Epithelial cell of prostate (primary cell): ENCODE measurements around the gene SYNE3.
"Not testable (repeated sequence)": the region's sequence is repeated elsewhere in the genome, so short reads cannot be mapped to it uniquely, and the experiment has no call there.

Source experiments
- DNase-seq: peaks from one replicate; pipeline ENCODE4 v3.0.0-alpha.2; 2011; ENCODE audit warnings: low read depth, low spot score
- H3K27ac ChIP-seq: fragments of 450-650 bp; 2 replicates; pipeline ENCODE4 v1.5.1; 2017; ENCODE audit warnings: mild to moderate bottlenecking

SYNE3 gene

GRCh38 chr14:95510344-95510743, 6.1 kb downstream of the SYNE3 start:
- DNase-seq, H3K27ac ChIP-seq: not testable (repeated sequence)

DNA sequence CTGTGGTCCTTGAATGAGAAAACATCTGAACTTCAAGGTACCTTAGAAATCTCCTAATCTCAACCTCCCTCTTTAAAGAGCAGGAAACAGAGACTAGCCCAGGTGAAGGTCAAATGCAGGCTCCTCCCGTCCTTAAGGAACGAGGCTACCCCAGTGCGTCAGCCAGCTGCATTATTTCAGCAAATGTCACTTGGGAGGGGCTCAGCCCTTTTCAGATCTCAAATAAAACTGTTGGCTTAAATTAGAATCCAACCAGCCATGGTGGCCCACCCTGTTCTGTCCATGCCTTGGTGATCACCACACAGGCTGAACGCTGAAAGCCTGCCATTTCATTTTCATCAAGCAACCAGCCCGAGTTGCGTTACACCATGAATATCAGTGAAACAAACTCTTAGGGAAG, 7.0 kb downstream of the SYNE3 start:
- DNase-seq: no peak
- no peak overlapping the region for H3K27ac ChIP-seq

- no peak for DNase-seq
- H3K27ac ChIP-seq: no peak overlapping the region
Observed at GRCh38 chr14:95508377-95508776, 8.1 kb downstream of the SYNE3 start.

DNA sequence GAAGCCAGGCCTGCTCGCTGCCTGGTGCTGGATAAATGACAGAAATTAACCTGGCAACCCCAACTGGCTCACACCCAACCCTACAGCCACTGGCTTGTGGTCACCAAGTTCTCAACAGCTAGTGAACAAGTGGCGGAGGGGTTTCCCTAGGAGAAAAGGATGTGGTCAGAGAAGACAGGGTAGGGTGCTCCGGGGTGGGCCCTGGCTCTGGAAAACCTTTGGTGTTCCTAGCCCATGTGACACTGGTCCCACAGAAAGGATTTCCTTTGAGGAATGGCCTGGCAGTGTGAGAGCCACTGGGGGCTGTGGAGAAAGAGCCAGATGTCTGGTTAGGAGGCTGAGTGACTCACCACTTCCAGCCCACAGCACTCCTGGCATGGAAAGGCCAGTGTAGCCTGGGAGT, 8.7 kb downstream of the SYNE3 start:
- peak overlapping the region; percentile 56 for H3K27ac ChIP-seq
- no peak for DNase-seq

- peak overlapping the region; percentile 56 for H3K27ac ChIP-seq
- DNase-seq: peak; percentile 89
Observed at GRCh38 chr14:95507174-95507573, 9.3 kb downstream of the SYNE3 start.

DNA sequence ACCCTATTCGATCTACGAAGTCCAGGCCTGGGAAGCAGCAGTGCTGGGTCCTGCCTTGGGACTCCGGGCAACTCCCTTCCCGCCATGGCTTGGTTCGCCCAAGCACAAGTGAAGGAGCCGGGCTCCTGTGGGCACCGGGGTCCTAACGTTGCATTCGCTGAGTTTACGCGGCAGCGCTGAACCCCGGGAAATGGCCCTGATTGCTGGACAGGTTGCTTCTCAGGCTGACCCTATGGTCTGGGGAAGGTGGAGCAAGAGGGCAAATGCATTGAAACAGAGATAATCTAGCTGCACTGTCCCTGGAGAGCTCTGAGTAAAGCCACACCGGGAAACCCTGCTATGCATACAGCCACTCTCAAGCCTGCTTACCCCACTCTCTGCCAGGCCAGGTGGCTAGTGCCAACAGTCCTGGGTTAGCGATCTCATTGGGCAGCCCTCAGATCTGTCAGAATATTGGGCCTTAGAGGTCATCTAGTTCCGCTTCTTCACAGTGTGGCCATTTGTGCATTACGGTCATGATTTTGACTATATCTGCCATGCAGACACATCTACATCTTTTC, 11.3 kb downstream of the SYNE3 start:
- DNase-seq: no peak
- H3K27ac ChIP-seq: no peak overlapping the region

GRCh38 chr14:95504135-95505029, 12.1 kb downstream of the SYNE3 start:
- no peak for DNase-seq
- no peak overlapping the region for H3K27ac ChIP-seq

DNA sequence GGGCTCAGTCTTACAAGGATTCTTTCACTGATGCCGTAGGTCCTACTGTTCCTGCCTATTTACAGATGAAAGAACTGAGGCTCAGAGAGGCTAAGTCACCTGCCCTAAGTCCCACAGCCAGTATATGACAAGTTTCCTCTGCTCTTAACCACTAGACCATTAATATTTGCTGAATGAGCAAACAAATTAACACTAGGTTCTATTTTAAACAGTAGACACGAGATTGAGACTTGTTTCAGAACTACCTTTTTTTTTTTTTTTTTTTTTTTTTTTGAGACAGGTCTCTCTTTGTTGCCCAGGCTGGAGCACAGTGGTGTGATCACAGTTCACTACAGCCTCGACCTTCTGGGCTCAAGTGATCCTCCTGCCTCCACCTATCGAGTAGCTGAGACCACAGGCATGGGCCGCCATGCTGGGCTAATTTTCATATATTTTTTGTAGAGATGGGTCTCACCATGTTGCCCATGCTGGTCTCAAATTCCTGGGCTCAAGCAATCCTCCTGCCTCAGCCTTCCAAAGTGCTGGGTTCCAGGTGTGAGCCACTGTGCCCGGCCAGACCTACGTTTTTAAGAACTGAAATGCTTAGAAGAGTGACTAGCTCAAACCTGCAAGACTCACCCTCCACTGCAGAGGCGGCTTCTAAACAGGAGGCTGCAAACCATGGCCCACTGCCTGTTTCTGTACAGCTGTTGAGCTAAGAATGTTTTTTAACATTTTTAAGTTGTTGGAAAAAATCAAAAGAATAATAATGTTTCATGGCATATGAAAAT, 12.9 kb downstream of the SYNE3 start:
- no peak overlapping the region for H3K27ac ChIP-seq
- DNase-seq: no peak

DNA sequence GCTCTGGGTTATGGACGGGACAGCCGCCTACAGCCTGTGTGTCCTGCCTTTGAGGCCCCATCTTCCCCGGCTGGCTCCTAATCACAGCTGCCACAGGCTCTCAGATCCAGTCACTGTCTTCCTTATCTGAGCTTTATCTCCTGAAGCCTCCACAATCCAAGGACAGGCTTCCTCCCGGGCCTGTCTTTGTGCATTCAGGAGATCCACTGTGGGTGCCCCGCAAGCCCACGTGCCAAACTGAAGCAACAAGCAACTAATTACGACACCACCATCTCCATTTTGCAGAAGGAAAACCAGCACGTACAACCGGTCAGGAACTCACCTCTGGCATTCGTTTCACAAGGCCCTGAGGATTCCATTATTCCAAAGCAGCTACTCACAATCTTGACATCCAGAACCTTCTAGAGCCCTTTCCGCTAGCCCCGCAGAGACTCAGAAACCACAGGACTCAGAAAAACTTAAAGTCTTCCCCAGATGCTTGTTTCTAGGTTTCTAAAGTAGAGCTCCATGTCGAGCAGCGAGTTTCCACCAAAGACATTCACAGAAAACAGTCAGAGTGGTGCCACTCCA, 14.0 kb downstream of the SYNE3 start:
- DNase-seq: no peak
- H3K27ac ChIP-seq: no peak overlapping the region

GRCh38 chr14:95500772-95501401, 15.6 kb downstream of the SYNE3 start:
- DNase-seq: peak; percentile 20
- no peak overlapping the region for H3K27ac ChIP-seq

- no peak overlapping the region for H3K27ac ChIP-seq
- no peak for DNase-seq
Observed at GRCh38 chr14:95500201-95500681, 16.2 kb downstream of the SYNE3 start.

DNA sequence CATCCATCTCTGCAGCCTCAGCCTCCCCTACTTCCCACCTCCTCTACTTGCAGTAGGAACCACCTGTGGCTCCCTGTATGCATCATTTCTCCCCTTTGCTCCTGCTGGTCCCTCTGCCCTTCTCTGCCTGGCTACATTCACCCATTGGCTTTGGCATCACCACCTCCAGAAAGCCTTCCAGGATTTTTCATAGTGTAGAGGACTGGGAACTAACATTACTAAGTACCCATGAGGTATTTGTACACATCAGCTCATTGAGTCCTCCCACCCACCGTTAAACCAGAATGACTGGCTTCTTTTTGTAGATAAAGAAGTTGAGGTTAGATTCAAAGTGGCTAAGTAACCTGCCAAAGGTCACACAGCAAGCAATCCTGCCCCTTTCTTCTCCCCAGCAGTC, 17.1 kb downstream of the SYNE3 start:
- H3K27ac ChIP-seq: no peak overlapping the region
- DNase-seq: no peak

GRCh38 chr14:95498622-95499353, 17.7 kb downstream of the SYNE3 start:
- no peak for DNase-seq
- no peak overlapping the region for H3K27ac ChIP-seq

DNA sequence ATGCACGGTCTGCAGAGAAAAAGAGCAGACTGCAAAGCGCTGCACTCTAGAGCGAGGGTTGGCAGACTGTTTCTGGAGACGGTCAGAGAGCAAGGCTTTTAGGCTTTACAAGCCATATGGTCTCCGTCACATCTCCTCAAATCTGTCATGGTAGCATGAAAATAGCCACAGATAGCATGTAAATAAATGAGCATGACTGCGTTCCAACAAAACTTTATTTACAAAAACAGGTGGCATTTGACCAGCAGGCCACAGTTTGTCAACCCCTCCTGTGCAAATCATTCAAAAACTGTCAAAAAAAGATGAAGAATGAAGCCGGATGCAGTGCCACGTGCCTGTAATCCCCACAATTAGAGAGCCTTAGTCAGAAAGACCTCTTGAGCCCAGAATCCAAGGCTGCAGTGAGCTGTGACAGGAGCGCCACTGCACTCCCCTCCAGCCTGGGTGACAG, 18.9 kb downstream of the SYNE3 start:
- DNase-seq: no peak
- no peak overlapping the region for H3K27ac ChIP-seq

GRCh38 chr14:95496690-95497259, 19.7 kb downstream of the SYNE3 start:
- DNase-seq: no peak
- H3K27ac ChIP-seq: no peak overlapping the region

GRCh38 chr14:95496111-95496681, 20.3 kb downstream of the SYNE3 start:
- H3K27ac ChIP-seq: peak overlapping the region; percentile 31
- DNase-seq: no peak

DNA sequence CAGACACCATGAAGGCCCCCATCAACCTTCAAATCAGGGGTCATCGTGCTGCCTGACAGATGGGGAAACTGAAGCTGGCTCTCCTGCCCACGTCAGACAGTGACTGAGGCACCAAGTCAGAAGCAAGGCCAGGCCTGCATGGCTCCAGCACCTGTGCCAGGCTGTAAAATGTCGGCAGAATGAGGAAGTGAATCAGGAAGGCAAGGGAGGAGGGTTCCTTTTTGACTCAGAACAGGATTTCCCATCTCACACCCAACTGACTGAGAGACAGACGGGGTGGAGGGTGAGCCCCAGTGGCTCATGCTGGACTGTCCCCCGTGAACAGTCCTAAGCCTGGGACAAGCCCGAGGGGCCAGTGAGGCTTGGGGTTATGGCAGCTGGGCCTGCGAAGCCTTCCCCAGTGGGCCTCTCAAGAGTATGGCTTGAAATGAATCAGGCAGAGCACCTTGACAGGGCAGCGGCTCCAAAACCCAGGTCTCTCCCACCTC, 20.9 kb downstream of the SYNE3 start:
- H3K27ac ChIP-seq: peak overlapping the region; percentile 31
- peak; percentile 36 for DNase-seq

DNA sequence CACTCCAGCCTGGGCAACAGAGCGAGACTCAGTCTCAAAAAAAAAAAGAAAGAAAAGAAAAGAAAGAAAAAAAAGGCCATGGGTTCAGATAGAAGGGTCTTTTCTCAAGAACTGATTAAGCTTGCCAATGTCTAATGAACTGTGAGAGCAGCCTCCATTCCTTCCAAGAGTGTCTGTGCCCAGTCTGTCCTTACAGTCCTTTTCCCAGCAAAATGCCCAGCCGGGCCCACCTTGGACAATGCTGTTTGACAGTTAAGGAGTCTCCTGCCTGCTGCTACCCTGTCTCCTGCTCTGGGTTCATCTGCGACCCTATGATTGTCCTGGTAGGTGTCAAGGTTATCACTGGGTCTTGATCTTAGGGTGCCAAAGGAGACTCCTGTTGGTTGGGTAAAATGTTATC, 21.4 kb downstream of the SYNE3 start:
- DNase-seq: no peak
- H3K27ac ChIP-seq: peak overlapping the region; percentile 31

DNA sequence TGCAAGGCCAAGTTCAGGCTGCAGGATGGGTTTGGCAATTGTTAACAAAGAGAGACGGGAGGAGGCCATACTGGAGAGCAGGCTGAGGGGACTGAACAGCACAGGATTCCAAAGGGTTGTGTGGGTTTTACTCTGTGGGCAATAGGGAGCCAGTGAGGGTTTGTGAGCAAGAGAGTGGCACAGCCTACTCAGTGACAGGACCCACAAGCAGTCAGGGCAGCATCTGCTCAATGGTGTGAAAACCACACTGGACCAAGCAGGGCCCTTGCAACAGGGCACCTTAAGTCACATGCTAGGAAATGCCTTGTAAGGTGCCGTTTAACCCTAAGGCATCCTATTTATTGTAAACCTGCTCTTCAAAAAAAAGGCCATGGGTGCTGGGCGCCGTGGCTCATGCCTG, 22.0 kb downstream of the SYNE3 start:
- H3K27ac ChIP-seq: no peak overlapping the region
- DNase-seq: no peak
